ENCODE results near the gene PITX1.

GRCh38 chr5:135047347-135047695, 13.3 kb upstream of the PITX1 start:
- no peak for TF ChIP-seq CTCF (IDR thresholded peaks at IDR 0.05)
- TF ChIP-seq EZH2 (IDR thresholded peaks at IDR 0.05; ENCODE audit: borderline replicate concordance, insufficient read depth, low read depth, low read length, poor library complexity, severe bottlenecking) = no peak
